KMS-11 (cell line): Measurements from ENCODE around the gene HHLA2.

ENCODE experiments used
- H2AFZ ChIP-seq: fragments of 200-600 bp; sonication (generic); 2 replicates; pipeline ENCODE4 v1.6.1; 2016; ENCODE audit warnings: antibody characterized with exemption, mixed run types, low read depth
- H3K27ac ChIP-seq: fragments of 200-600 bp; sonication (generic); 2 replicates; pipeline ENCODE4 v1.6.1; 2016; ENCODE audit warnings: mild to moderate bottlenecking, mixed run types
- H3K27me3 ChIP-seq: fragments of 200-600 bp; sonication (generic); 2 replicates; pipeline ENCODE4 v1.6.1; 2017; ENCODE audit warnings: mild to moderate bottlenecking, low read depth, mixed run types, moderate library complexity; ENCODE audit not compliant: insufficient read depth
- H3K36me3 ChIP-seq: fragments of 200-600 bp; sonication (generic); 2 replicates; pipeline ENCODE4 v1.6.1; 2017; ENCODE audit warnings: mild to moderate bottlenecking, mixed run types; ENCODE audit not compliant: insufficient read depth
- H3K4me1 ChIP-seq: fragments of 200-600 bp; sonication (generic); 2 replicates; pipeline ENCODE4 v1.6.1; 2016; ENCODE audit warnings: mild to moderate bottlenecking, low read depth, mixed run types; ENCODE audit not compliant: poor library complexity, severe bottlenecking
- H3K4me2 ChIP-seq: fragments of 200-600 bp; sonication (generic); 2 replicates; pipeline ENCODE4 v1.7.0; 2016; ENCODE audit warnings: mild to moderate bottlenecking, mixed run types
- H3K4me3 ChIP-seq: fragments of 200-600 bp; sonication (generic); IDR thresholded peaks from 2 replicates; pipeline ENCODE4 v1.6.1; 2017; ENCODE audit warnings: low read depth, low read length, mixed read lengths; ENCODE audit not compliant: insufficient read depth
- H3K79me2 ChIP-seq: fragments of 200-600 bp; sonication (generic); 2 replicates; pipeline ENCODE4 v1.6.1; 2016; ENCODE audit warnings: low read depth, mixed run types; ENCODE audit not compliant: insufficient read depth
- H3K9ac ChIP-seq: fragments of 200-600 bp; sonication (generic); 2 replicates; pipeline ENCODE4 v1.6.1; 2016; ENCODE audit warnings: mild to moderate bottlenecking, mixed run types
- H4K20me1 ChIP-seq: fragments of 200-600 bp; sonication (generic); 2 replicates; pipeline ENCODE4 v1.6.1; 2016; ENCODE audit warnings: mild to moderate bottlenecking, mixed run types; ENCODE audit not compliant: insufficient read depth
- TF ChIP-seq, protein P1 (sequence below): fragments of 200-600 bp; sonication (generic); conservative IDR thresholded peaks from 2 replicates; pipeline ENCODE4 v1.6.1; 2017; ENCODE audit warnings: low read depth, mild to moderate bottlenecking, antibody characterized with exemption, low read length, moderate library complexity, mixed read lengths

The HHLA2 gene

DNA sequence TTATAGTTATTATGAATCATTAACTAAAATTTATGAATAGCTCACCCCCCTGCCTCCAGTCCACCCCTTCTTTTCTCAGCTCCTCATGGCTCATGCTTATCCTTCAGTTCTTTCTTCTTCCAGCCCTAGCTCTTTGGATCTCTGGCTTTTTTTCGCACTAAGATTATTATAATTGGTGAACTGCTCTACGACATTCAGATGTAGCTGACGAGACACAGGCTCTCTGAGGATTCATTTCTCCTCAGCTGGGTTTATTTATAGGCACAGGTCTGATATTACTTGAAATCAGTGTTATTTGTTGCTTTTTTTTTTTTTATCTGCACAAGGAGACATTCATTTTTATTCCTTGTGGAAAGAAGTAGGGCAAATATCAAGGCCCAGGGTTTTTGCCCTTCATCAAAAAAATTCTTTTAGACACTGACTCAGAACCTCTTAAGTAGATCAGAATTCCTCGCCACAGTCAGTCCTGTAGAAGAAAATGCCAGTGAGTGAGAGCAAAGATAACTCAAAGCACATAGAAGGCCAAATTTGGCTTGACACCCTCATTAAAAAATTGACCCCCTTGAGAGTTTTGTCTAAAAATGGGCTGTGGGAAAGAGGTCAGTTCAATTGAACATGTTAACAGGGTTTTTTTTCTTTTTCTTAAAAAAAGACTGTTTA is 107.5 kb downstream of the HHLA2 start:
- Histone ChIP-seq H3K79me2 (no peaks in the 10 kb centered on the region), H3K36me3 (no peaks in the 10 kb centered on the region), H3K9ac (no peak overlapping the region), H3K27me3 (no peaks in the 10 kb centered on the region), H3K27ac (no peak overlapping the region), H3K4me3 (no peak overlapping the region), H2AFZ (no peak overlapping the region), H3K4me2 (no peak overlapping the region), H3K4me1 (peaks cover 13% of the 10 kb centered on the region), H4K20me1 (no peaks in the 10 kb centered on the region)
- TF ChIP-seq, protein P1, sequence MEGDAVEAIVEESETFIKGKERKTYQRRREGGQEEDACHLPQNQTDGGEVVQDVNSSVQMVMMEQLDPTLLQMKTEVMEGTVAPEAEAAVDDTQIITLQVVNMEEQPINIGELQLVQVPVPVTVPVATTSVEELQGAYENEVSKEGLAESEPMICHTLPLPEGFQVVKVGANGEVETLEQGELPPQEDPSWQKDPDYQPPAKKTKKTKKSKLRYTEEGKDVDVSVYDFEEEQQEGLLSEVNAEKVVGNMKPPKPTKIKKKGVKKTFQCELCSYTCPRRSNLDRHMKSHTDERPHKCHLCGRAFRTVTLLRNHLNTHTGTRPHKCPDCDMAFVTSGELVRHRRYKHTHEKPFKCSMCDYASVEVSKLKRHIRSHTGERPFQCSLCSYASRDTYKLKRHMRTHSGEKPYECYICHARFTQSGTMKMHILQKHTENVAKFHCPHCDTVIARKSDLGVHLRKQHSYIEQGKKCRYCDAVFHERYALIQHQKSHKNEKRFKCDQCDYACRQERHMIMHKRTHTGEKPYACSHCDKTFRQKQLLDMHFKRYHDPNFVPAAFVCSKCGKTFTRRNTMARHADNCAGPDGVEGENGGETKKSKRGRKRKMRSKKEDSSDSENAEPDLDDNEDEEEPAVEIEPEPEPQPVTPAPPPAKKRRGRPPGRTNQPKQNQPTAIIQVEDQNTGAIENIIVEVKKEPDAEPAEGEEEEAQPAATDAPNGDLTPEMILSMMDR = no peak

GRCh38 chr3:108404368-108404767 is 108.0 kb downstream of the HHLA2 start:
- Histone ChIP-seq H3K4me2 (no peak overlapping the region), H3K79me2 (no peaks in the 10 kb centered on the region), H2AFZ (no peak overlapping the region), H3K4me3 (no peak overlapping the region), H4K20me1 (no peaks in the 10 kb centered on the region), H3K27ac (no peak overlapping the region), H3K27me3 (no peaks in the 10 kb centered on the region), H3K36me3 (no peaks in the 10 kb centered on the region), H3K4me1 (peaks cover 13% of the 10 kb centered on the region), H3K9ac (no peak overlapping the region)
- TF ChIP-seq, protein P1 = no peak

GRCh38 chr3:108406063-108406660 is 109.8 kb downstream of the HHLA2 start:
- no peak overlapping the region for H3K9ac ChIP-seq
- no peaks in the 10 kb centered on the region for H4K20me1 ChIP-seq
- H2AFZ ChIP-seq = no peak overlapping the region
- no peak overlapping the region for H3K4me3 ChIP-seq
- no peak overlapping the region for H3K27ac ChIP-seq
- no peaks in the 10 kb centered on the region for H3K79me2 ChIP-seq
- peaks cover 13% of the 10 kb centered on the region for H3K4me1 ChIP-seq
- H3K4me2 ChIP-seq = no peak overlapping the region
- no peaks in the 10 kb centered on the region for H3K27me3 ChIP-seq
- H3K36me3 ChIP-seq = no peaks in the 10 kb centered on the region
- TF ChIP-seq, protein P1 = no peak

- Histone ChIP-seq H3K4me1 (peaks cover 13% of the 10 kb centered on the region), H3K36me3 (no peaks in the 10 kb centered on the region), H4K20me1 (no peaks in the 10 kb centered on the region), H3K27ac (no peak overlapping the region), H3K4me3 (no peak overlapping the region), H3K9ac (no peak overlapping the region), H3K79me2 (no peaks in the 10 kb centered on the region), H3K4me2 (no peak overlapping the region), H3K27me3 (no peaks in the 10 kb centered on the region), H2AFZ (peak overlapping the region; percentile 21; the same call in 1 of the 2 replicates)
- TF ChIP-seq, protein P1 = peak; percentile 84
These were observed 110.4 kb downstream of the HHLA2 start for GRCh38 chr3:108406661-108407206.
